HL-60/S4 treated with retinoic acid at 250 ng/mL for 4 days and 3 days (cell line): ENCODE measurements around the gene CPA1.

Source experiments
- in situ Hi-C: fragments of 300-500 bp; cut with MboI; formaldehyde crosslinking; loops from 2 replicates; pipeline ENCODE4 v1.7.0; 2022; ENCODE audit warnings: low sequenced_read_pairs

CPA1 gene

DNA sequence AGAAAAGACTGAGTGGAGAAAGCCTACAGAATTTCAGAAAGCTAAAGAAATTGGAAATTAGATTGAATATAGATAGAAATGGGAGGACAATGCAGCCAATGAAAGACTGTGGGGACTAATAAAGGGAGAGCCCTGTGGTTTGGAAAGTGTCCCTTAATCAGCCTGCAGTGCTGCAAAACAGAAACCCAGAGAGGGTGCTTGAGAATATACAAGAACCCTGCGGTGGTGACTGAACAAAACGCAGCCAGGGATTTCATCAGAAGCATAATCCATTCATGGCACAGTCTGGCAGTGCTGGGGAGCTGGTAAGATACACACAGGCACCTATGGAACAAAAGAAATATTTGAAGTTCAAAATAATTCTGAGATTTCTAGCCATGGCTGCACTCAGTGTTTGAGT lies 41.4 kb downstream of the CPA1 start:
- in situ Hi-C loops: no loop called here

DNA sequence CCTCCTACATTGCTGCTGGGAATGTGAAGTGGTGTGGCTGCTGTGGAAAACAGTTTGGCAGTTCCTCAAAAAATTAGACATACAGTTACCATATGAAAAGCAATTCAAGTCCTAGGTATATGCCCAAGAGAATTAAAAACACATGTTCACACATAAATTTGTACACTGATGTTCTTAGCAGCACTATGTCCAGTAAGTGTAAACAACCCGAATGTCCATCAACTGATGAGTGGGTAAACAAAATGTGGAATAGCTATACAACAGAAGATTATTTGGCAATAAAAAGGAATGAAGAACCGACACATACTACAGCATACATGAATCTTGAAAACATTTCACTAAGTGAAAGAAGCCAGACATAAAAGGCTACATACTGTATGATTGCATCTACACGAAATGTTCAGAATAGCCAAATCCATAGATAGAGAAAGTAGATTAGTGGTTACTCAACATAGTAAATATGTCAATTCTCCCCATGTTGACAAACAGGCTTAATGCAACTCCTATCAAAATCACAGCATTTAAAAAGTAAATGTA lies 43.3 kb downstream of the CPA1 start:
- in situ Hi-C loops: no loop called here

DNA sequence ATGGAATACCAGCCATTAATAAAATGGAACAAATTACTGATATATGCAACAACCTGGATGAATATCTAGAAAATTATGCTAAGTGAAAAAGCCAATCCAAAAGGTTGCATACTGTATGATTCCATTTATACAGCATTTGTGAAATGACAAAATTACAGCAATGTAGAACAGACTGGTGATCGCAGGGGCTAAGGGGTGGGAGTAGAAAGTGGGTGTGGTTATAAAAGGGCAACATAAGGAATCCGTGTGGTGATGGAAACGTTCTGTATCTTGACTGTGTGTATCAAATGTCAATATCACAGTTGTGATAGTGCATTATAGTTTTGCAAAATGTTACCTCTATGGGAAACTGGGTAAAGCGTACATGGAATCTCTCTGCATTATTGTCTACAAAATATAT lies 45.5 kb downstream of the CPA1 start:
- in situ Hi-C loops: no loop called here

DNA sequence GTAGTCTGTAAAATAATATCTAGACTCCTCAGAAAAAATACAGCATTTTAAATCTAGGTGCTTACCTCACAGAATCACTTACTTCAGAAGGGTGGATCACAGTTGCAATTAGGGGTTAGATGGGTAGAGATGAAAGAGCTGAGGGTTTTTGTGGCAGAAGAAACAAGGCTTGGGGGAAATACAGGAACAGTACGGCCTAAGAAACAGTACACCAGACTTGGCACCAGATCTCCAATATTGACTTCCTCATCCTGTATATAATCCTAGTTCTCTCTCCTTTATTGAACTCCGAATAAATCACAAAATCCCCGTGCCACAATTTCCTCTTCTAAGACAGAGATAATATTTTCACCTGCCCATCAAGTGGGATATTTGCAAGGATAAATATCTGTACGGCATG lies 46.3 kb downstream of the CPA1 start:
- in situ Hi-C loops: no loop called here

DNA sequence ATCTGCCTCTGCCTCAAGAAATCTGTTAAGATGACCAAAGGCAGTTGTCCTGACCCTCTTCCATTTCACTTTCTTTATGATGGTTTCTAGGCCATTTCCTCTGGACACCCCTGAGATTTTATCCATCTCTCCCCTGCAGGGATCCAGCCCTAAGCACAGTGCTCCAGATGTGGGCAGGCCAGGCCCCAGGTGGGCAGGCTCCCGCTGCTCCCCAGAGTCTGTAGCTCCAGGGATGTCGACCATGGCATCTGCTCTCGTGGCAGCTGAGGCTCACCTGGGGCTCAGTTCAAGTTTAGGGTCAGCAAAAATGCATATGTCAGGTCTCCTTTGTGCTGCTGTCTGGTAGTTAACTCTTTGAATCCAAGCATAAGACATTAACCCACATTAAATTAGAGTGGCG lies 48.7 kb downstream of the CPA1 start:
- in situ Hi-C loops: no loop called here

DNA sequence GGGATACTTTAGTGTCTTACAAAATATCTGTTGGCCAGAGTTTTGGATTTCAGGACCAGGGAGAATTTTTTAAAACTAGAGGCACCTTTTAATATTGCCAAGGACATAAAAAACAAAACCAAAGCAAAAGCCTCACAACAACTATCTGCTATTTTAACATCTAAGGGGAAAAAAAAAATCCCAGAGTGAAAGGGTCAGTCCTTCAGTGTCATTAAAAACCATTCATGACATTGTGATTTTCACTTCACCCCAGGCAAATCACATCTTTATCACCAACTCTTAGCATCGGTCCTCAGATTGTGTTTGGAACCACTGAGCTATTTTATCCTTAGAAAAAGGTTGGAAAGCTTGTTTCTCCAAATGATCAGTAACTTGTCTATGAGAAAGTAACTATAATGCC lies 49.8 kb downstream of the CPA1 start:
- in situ Hi-C loops: no loop called here

DNA sequence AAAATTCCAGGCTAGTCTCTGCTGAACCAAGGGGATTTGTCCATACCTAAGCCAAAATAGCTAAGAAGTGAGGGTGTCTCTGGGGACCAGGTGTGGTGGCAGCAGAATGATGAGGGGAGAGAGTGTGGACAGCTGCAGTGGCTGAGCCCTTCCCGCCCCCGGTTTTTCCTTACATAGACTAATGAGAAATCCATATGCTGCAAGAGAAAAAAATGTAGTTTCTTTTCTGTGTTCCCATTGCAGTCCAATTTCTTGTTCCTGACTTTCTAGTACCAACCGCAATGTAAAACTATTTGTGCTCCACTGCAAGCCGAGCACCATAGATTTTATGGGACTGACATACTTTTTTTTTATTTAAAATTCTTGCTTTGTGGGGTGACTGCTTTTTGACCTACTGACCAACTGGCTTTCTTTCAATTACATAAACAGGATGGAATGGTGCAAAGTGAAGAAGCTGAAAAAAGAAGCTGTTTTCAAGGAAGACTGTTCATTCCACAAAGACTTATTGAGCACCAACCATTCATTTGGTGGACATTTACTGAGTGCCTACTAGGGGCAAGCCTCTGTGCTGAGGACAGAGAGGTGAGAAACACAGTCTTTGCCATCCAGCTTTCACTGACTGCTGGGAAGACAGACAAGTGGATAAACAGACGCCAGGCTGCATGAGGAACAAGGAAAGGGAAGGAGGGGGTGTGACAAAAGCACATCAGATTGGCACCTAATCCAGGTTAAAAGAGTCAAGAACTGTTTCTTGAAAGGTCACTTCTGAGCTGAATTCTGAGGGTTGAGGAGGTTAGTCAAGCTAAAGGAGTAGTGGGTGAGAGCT lies 50.8 kb downstream of the CPA1 start:
- in situ Hi-C loops: no loop called here

DNA sequence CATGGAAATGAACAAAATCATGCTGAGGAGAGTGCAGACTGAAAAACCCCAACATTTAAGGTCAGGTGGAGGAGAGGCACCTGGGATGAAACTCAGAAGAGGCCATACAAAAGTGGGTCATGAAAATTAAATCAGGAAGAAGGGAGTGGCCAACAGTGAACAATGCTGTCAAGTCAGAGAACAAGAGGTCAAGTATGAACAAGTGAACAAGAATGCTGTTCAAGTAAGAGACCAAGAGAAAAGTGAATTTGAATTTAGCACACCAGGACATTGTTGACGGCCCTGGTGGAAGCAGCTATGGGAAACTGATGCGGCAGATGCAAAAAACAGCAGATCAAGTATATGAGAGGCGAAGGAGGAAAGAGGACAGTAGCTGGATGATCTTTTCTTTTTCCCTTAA lies 52.6 kb downstream of the CPA1 start:
- in situ Hi-C loops: no loop called here

DNA sequence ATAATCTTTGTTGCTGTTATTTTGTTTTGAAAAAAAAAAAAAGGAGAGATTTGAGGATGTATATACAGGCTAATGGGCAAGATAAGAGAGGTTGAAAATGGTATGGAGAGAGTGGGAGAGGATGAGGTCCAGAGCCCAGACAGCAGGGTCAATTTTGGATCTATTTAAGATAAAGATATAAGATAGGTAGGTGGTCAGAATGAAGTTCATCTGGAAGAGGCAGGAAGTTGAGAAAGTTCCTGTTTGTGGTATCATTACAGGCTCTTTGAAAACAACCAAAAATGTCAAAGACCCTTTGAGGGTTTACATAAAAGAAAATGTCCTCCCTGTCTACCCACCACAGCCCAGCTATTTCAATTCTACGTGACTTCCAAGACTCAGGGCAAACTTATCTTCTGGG lies 53.0 kb downstream of the CPA1 start:
- in situ Hi-C loops: no loop called here

DNA sequence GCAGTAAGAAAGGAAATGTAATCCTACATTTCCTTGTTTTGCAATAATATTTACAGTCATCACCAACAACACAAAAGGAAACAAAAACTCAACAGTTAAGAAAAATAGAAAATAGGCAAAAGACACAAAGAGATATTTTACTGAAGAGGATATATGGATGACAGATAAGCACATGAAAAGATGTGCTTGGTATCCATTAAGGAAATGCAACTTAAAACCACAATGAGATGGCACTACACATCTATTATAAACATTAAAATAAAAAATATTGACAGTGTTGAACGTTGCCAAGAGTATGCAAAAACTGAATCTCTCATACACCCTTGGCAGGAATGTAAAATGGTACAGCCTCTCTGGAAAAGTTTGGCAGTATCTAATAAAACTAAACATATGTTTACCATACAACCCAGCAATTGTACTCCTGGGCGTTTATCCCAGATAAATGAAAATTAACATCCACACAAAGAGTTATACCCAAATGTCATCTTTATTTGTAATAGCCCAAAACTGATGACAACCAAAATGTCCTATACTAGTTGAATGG lies 55.1 kb downstream of the CPA1 start:
- in situ Hi-C loops: no loop called here

DNA sequence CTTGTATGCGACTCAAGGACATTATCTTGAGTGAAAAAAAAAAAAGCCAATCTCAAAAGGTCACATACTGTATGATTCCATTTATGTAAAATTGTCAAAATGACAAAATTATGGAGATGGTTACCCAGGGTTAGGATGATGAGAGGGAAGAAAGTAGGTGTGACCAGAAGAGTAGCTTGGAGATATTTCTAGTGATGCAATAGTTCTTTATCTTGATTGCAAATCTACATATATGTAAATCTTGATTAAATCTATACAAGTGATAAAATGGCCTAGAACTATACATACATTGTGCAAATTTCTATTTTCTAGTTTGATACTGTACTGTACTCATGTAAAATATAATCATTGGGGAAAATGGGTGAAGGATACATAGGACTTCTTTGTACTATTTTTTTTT lies 56.0 kb downstream of the CPA1 start:
- in situ Hi-C loops: no loop called here
